Mucosa of descending colon (tissue), 3 donors: ENCODE results near the gene CBR4. TPM values are rescaled to one million over a fixed set of nuclear protein-coding genes. Genes with fewer than 3 reads are reported as not detected.
"Not testable (repeated sequence)": the region's sequence is repeated elsewhere in the genome, so short reads cannot be mapped to it uniquely, and the experiment has no call there.

Source experiments
- ATAC-seq: fragments of 200-7000 bp; cut with Tn5 transposase; one replicate; pipeline ENCODE4 v1.9.1; 2020; ENCODE audit warnings: mild to moderate bottlenecking, moderate library complexity
- DNase-seq, 3 donors: peaks; one replicate each; pipeline ENCODE4 v3.0.0-alpha.2; 2020
- H3K36me3 ChIP-seq: fragments of 200-600 bp; one replicate; pipeline ENCODE4 v1.8.0; 2021; ENCODE audit warnings: low read depth, mild to moderate bottlenecking
- H3K4me1 ChIP-seq: fragments of 200-600 bp; one replicate; pipeline ENCODE4 v1.8.0; 2021; ENCODE audit warnings: low read depth, mild to moderate bottlenecking
- H3K4me3 ChIP-seq: fragments of 200-600 bp; one replicate; pipeline ENCODE4 v1.8.0; 2021; ENCODE audit warnings: mild to moderate bottlenecking
- H3K9me3 ChIP-seq: fragments of 200-600 bp; one replicate; pipeline ENCODE4 v1.8.0; 2021; ENCODE audit warnings: mild to moderate bottlenecking
- intact Hi-C, 2 donors: fragments of 100-400 bp; cut with DNase I in 1 of 2; cut with micrococcal nuclease in 1 of 2; formaldehyde crosslinking; loops; one replicate each; pipeline versions ENCODE4 v1.11.0 to v1.11.1; 2022; cut with DNase I, micrococcal nuclease
- total RNA-seq, 3 donors: library from RNA; stranded (reverse); fragmentation: NEBNext Ultra II Directional in 2 of 3; extraction: Animal tissue kit (Norgen Biotek cat#: 25700) in 2 of 3; gene quantifications; one replicate each; pipeline versions ENCODE4 v1.2.1 to v1.2.4, GENCODE V29; 2021 to 2023
- TF ChIP-seq, protein P1 (sequence below): fragments of 200-600 bp; IDR thresholded peaks from one replicate; pipeline ENCODE4 v1.8.0; 2022; ENCODE audit warnings: antibody characterized with exemption, mild to moderate bottlenecking
- donor health status: DM: no; HTN: no; CAD: no; lungs with moderate emphysema.
- donor health status: DM: no; HTN: no; CAD: no.
- donor health status: DM: no; HTN: yes; CAD: no.

The CBR4 gene
- total RNA-seq, 3 donors from 2014 or later, result 20.9 to 33.6 (median 30.2) TPM

GRCh38 chr4:168979338-168979737 is 30.7 kb downstream of the CBR4 start:
- peaks cover 47% of the 10 kb centered on the region for H3K9me3 ChIP-seq
- intact Hi-C loops, result no loop called here
- DNase-seq (no peak), ATAC-seq (no peak)
- no peaks in the 10 kb centered on the region for H3K4me1 ChIP-seq
- TF ChIP-seq, protein P1, sequence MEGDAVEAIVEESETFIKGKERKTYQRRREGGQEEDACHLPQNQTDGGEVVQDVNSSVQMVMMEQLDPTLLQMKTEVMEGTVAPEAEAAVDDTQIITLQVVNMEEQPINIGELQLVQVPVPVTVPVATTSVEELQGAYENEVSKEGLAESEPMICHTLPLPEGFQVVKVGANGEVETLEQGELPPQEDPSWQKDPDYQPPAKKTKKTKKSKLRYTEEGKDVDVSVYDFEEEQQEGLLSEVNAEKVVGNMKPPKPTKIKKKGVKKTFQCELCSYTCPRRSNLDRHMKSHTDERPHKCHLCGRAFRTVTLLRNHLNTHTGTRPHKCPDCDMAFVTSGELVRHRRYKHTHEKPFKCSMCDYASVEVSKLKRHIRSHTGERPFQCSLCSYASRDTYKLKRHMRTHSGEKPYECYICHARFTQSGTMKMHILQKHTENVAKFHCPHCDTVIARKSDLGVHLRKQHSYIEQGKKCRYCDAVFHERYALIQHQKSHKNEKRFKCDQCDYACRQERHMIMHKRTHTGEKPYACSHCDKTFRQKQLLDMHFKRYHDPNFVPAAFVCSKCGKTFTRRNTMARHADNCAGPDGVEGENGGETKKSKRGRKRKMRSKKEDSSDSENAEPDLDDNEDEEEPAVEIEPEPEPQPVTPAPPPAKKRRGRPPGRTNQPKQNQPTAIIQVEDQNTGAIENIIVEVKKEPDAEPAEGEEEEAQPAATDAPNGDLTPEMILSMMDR, result no peak
- no peaks in the 10 kb centered on the region for H3K36me3 ChIP-seq
- no peak overlapping the region for H3K4me3 ChIP-seq

DNA sequence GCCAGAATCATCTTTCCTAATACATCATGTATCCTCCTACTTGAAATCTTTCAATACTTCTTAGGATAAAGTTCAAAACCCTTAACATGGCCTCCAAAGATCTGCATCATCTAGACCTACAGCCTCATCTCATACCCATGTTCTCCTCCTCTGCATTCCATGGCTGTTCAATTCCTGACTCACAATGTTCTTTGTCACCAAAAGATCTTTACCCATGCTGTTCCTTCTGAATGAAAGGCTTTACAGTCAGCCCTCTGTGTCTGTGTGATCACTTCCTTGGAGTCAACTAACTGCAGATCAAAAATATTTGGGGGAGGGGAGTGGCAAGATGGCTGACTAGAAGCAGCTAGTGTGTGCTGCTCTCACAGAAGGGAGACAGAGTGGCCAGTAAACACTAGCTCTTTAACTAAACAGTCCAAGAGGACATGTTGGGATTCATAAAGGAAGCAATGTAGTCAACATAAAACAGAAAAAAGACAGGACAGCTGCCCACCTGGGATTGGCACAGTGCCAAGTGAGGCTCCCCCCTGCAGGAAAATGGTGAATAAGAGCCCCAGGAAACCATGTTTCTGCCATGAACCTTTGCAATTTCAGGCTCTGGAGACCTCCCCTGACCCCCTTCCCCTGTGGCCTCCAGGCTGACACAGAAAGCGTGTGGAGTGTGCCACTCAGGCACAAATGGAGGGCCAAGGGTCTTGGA is 31.9 kb downstream of the CBR4 start:
- no peaks in the 10 kb centered on the region for H3K36me3 ChIP-seq
- TF ChIP-seq, protein P1, result no peak
- no peak overlapping the region for H3K4me3 ChIP-seq
- intact Hi-C loops, result no loop called here
- ATAC-seq, result no peak
- peaks cover 51% of the 10 kb centered on the region for H3K9me3 ChIP-seq
- no peak for DNase-seq
- H3K4me1 ChIP-seq, result no peaks in the 10 kb centered on the region

DNA sequence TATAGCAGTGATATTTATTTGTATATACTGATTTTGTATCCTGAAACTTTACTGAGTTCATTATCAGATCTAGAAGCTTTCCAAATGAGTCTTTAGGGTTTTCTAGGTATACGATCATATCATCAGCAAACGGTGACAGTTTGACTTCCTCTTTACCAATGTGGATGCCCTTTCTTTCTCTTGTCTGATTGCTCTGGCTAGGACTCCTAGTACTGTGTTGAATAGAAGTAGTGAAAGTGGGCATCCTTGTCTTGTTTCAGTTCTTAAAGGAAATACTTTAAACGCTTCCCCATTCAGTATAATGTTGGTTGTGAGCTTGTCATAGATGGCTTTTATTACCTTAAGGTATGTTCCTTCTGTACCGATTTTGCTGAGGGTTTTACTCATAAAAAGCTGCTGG is 37.5 kb downstream of the CBR4 start:
- H3K4me3 ChIP-seq, result no peak overlapping the region
- ATAC-seq (no peak), DNase-seq (no peak)
- peaks cover 49% of the 10 kb centered on the region for H3K9me3 ChIP-seq
- no peaks in the 10 kb centered on the region for H3K36me3 ChIP-seq
- H3K4me1 ChIP-seq, result no peaks in the 10 kb centered on the region
- intact Hi-C loops, result no loop called here
- TF ChIP-seq, protein P1, result no peak

DNA sequence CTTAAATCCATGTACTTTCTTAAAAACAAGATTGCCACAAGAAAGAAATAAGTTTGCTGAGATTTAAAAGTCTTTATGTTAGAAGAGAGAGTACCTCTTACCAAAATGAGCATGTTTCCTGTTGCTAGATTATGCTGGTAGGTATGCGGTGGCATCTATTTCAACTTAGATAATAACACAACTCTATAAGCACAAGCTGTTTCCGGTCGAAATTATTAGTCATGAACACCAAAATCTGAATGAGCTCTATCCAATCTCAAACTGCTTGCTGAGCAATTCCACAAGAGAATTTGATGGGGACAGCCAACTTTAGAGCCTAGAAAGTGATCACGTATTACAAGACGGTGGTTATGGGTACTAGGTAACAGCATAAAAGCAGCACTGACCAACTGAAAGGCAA is 49.3 kb downstream of the CBR4 start:
- ATAC-seq (no peak), DNase-seq (no peak)
- H3K4me1 ChIP-seq, result no peaks in the 10 kb centered on the region
- intact Hi-C loops, result no loop called here
- no peak overlapping the region for H3K4me3 ChIP-seq
- H3K9me3 ChIP-seq, result no peaks in the 10 kb centered on the region
- TF ChIP-seq, protein P1, result no peak
- no peaks in the 10 kb centered on the region for H3K36me3 ChIP-seq

GRCh38 chr4:168955674-168956073 is 54.4 kb downstream of the CBR4 start:
- TF ChIP-seq, protein P1, result no peak
- Histone ChIP-seq H3K4me1 (no peaks in the 10 kb centered on the region), H3K4me3 (no peak overlapping the region), H3K9me3 (no peaks in the 10 kb centered on the region), H3K36me3 (no peaks in the 10 kb centered on the region)
- intact Hi-C loops, result no loop called here
- ATAC-seq, result no peak
- no peak for DNase-seq

DNA sequence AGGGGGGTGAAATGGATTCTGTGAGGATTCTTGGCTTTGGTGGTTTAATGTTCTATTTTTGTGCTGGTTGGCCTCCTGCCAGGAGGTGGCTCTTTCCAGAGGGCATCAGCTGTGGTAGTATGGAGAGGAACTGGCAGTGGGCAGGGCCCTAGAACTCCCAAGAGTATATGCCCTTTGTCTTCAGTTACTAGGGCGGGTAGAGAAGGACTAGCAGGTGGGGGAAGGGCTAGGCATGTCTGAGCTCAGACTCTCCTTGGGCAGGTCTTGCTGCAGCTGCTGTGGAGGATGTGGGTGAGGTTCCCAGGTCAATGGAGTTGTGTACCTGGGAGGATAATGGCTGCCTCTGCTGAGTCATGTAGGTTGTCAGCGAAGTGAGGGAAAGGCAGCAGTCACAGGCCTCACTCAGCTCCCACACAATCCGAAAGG is 57.2 kb downstream of the CBR4 start:
- H3K9me3 ChIP-seq, intact Hi-C loops, H3K4me1 ChIP-seq, H3K36me3 ChIP-seq, H3K4me3 ChIP-seq: not testable (repeated sequence)
- DNase-seq (peak in 1 of 3 donors; percentile 47), ATAC-seq (peak; percentile 37)
